HEK293T (cell line): ENCODE results near the gene GRID2.

ENCODE experiments used
- ARNT ChIP-seq: fragments of 450-650 bp; IDR thresholded peaks from 2 replicates; pipeline ENCODE4 v1.6.1; 2017; ENCODE audit warnings: mild to moderate bottlenecking
- BHLHE40 ChIP-seq: fragments of 450-650 bp; IDR thresholded peaks from 2 replicates; pipeline ENCODE4 v1.6.1; 2016; ENCODE audit warnings: mild to moderate bottlenecking, moderate library complexity, borderline replicate concordance
- FOXA1 ChIP-seq: fragments of 450-650 bp; IDR thresholded peaks from 2 replicates; pipeline ENCODE4 v1.6.1; 2016; ENCODE audit warnings: mild to moderate bottlenecking
- HDGF ChIP-seq: fragments of 450-650 bp; IDR thresholded peaks from 2 replicates; pipeline ENCODE4 v1.6.1; 2017; ENCODE audit warnings: antibody characterized with exemption, borderline replicate concordance
- NFRKB ChIP-seq: fragments of 450-650 bp; IDR thresholded peaks from 2 replicates; pipeline ENCODE4 v1.6.1; 2016; ENCODE audit warnings: mild to moderate bottlenecking, moderate library complexity
- SP1 ChIP-seq: fragments of 450-650 bp; IDR thresholded peaks from 2 replicates; pipeline ENCODE4 v1.6.1; 2017
- SUZ12 ChIP-seq: fragments of 450-650 bp; IDR thresholded peaks from 2 replicates; pipeline ENCODE4 v1.6.1; 2016; ENCODE audit warnings: mild to moderate bottlenecking
- TARDBP ChIP-seq: fragments of 450-650 bp; IDR thresholded peaks from 2 replicates; pipeline ENCODE4 v1.6.1; 2016

- TF ChIP-seq SP1 (no peak), HDGF (no peak), NFRKB (no peak), SUZ12 (no peak), FOXA1 (no peak), ARNT (no peak), TARDBP (no peak), BHLHE40 (no peak)
These were observed 649.7 kb downstream of the GRID2 start for GRCh38 chr4:92953462-92953861.
